ENCODE measurements around the gene PIM1. TPM values are rescaled to one million over a fixed set of nuclear protein-coding genes. Genes with fewer than 3 reads are reported as not detected.

The PIM1 gene
- total and polyA plus RNA-seq, 10 donors, result 22.1 to 176 (median 59.3) TPM

DNA sequence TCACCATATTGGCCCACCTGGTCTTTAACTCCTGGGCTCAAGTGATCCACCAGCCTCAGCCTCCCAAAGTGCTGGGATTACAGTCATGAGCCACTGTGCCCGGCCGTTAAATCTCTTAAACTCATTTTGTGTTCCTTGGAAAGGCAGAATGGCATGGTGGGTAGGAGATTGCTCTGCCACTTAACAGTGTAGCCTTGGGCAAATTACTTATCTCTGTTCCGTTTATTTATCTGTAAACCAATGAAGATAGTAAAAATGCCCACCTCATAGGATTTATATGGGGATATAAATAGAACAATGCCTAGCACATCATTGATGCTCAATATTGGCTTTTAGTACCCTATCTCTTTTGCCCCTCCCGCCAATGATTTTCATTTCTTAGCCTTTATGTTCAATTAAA, 7.2 kb upstream of the PIM1 start:
- TF ChIP-seq CTCF (IDR thresholded peaks at IDR 0.05 in 8 of 11, conservative IDR thresholded peaks at IDR 0.05 in 3 of 11) (no peak), POLR2A (IDR thresholded peaks at IDR 0.05) (no peak), POLR2AphosphoS5 (IDR thresholded peaks at IDR 0.05) (no peak)
- Histone ChIP-seq H3K4me1 (peaks cover 0 to 25% (median 15%) of the 10 kb centered on the region in 6 donors), H3K4me3 (no peak overlapping the region), H3K27me3 (replicated peaks in 1 of 7) (no peaks in the 10 kb centered on the region), H3K36me3 (no peaks in the 10 kb centered on the region), H3K27ac (no peak overlapping the region), H3K9me3 (no peaks in the 10 kb centered on the region)
- intact Hi-C loops (cut with DNase I; ENCODE audit: low total_unique reads), result no loop called here
- WGBS, 5 donors, result 85 to 94% (median 91%) methylated on average over 4 of the region's 4 CpGs
- no peak for DNase-seq

GRCh38 chr6:37168163-37168758, 1.7 kb upstream of the PIM1 start:
- Histone ChIP-seq H3K4me1 (peaks cover 13 to 50% (median 44%) of the 10 kb centered on the region in 6 donors), H3K27ac (peak overlapping the region; percentile 86 to 96 (median 90)), H3K4me3 (peak overlapping the region in 1 of 8 donors; percentile 93), H3K27me3 (replicated peaks in 1 of 7) (peaks cover 0 to 9% (median 0%) of the 10 kb centered on the region in 7 donors), H3K36me3 (peaks cover 0 to 20% (median 9%) of the 10 kb centered on the region in 6 donors), H3K9me3 (no peaks in the 10 kb centered on the region)
- WGBS, 5 donors, result 69 to 83% (median 77%) methylated on average over 5 of the region's 5 CpGs
- no peak for DNase-seq
- TF ChIP-seq POLR2A (IDR thresholded peaks at IDR 0.05) (no peak), CTCF (IDR thresholded peaks at IDR 0.05 in 8 of 11, conservative IDR thresholded peaks at IDR 0.05 in 3 of 11) (no peak), POLR2AphosphoS5 (IDR thresholded peaks at IDR 0.05) (no peak)
- intact Hi-C loops (cut with DNase I; ENCODE audit: low total_unique reads), result no loop called here

- TF ChIP-seq CTCF (IDR thresholded peaks at IDR 0.05 in 8 of 11, conservative IDR thresholded peaks at IDR 0.05 in 3 of 11), result no peak
- peak in 1 of 3 donors; percentile 20 for TF ChIP-seq POLR2A (IDR thresholded peaks at IDR 0.05)
- peaks cover 0 to 27% (median 16%) of the 10 kb centered on the region in 6 donors for H3K36me3 ChIP-seq
- H3K27me3 ChIP-seq (replicated peaks in 1 of 7), result peaks cover 0 to 9% (median 0%) of the 10 kb centered on the region in 7 donors
- 4 to 8% (median 6%) methylated on average over 24 to 29 of the region's 29 CpGs for WGBS, 5 donors
- intact Hi-C loops (cut with DNase I; ENCODE audit: low total_unique reads), result no loop called here
- peaks cover 19 to 57% (median 51%) of the 10 kb centered on the region in 6 donors for H3K4me1 ChIP-seq
- H3K27ac ChIP-seq, result peak overlapping the region; percentile 86 to 96 (median 90)
- no peak for DNase-seq
- H3K4me3 ChIP-seq, result peak overlapping the region; percentile 38 to 98 (median 67)
- no peaks in the 10 kb centered on the region for H3K9me3 ChIP-seq
Measured at GRCh38 chr6:37168811-37169495, 999 bp upstream of the PIM1 start.
